Keratinocyte (primary cell): ENCODE measurements around the gene B4GALT4.

Experiments
- CTCF ChIP-seq, 3 experiments: IDR thresholded peaks in 1 of 3; conservative IDR thresholded peaks in 1 of 3; optimal IDR thresholded peaks in 1 of 3; 2 replicates in 2 of 3; 3 replicates in 1 of 3; pipeline versions ENCODE3 to v1.5.1; 2011; ENCODE audit warnings: low read length in 3 of 3, mild to moderate bottlenecking in 3 of 3, moderate library complexity in 2 of 3, control low read depth in 1 of 3, inconsistent platforms in 1 of 3; ENCODE audit not compliant: insufficient read depth in 2 of 3; ENCODE audit errors: extremely low read depth in 1 of 3
- EZH2 ChIP-seq: IDR thresholded peaks from one replicate; pipeline ENCODE4 v1.6.1; 2012; ENCODE audit warnings: inconsistent platforms, mild to moderate bottlenecking, low read length, moderate library complexity

DNA sequence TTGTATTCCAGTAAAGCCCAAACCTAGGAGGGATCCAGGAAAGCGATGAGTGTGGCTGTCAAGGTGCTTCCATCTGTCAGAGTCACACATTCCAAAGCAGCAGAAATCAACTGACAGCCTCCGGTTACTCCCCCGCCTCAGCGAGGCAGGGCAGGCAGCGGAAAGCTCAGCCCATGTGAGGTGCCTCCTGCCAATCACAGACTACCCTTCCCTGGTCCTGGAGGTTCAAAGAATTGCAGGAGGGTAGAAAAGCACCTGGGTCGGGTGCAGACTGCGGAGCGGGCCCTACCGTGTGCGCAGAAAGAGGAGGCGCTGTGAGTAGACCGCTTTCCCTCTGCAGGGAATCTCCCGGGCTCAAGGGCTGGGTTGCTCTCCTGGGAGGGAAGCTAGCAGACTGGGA lies 67.4 kb downstream of the B4GALT4 start, which contains the start of gene UPK1B:
- TF ChIP-seq CTCF (optimal IDR thresholded peaks at IDR 0.05 in 1 of 3, IDR thresholded peaks at IDR 0.05 in 1 of 3, conservative IDR thresholded peaks at IDR 0.05 in 1 of 3; ENCODE audit: extremely low read depth in 1 of 3, insufficient read depth in 2 of 3, low read length in 3 of 3) (no peak), EZH2 (no peak)
